ENCODE data around the gene KIF13A. TPM values are rescaled to one million over a fixed set of nuclear protein-coding genes. Genes with fewer than 3 reads are reported as not detected.

KIF13A gene
- total and polyA plus RNA-seq, 2 experiments from 2014 or later = 8.4 to 28.2 TPM

DNA sequence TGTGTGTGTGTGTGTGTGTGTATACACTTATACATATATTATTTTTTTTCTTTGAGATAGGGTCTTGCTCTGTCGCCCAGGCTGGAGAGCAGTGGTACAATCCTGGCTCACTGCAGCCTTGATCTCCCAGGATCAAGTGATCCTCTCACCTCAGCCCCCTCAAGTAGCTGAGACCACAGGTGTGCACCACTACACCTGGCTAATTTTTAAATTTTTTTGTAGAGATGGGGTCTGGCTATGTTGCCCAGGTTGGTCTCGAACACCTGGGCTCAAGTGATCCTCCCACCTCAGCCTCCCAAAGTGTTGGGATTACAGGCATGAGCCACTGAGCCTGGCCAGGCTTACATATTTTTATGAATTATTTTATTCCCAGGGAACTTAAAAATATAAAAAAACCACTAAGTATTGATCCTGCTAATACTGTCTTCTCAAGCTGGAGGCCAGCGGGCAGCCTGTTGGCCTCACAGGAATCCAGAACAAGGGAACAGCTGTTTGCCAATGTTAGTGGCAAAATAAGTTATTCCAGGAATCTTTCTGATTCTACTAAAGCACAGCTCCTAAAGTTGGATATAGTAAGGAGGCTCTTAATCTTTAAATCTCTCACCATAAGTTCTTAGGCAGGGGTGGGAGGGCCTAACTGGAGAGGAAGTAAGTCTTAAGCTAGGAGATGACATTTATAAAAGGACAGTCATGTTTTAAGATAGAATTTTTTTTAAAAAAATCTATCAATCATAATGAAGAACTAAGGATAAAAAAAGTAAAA lies 145.2 kb downstream of the KIF13A start (continued):
- TF ChIP-seq ZNF462 (CRISPR knock-in tag; IDR thresholded peaks at IDR 0.05) (no peak), CTCF (conservative IDR thresholded peaks at IDR 0.05; ENCODE audit: low read depth in 2 of 2) (no peak)

DNA sequence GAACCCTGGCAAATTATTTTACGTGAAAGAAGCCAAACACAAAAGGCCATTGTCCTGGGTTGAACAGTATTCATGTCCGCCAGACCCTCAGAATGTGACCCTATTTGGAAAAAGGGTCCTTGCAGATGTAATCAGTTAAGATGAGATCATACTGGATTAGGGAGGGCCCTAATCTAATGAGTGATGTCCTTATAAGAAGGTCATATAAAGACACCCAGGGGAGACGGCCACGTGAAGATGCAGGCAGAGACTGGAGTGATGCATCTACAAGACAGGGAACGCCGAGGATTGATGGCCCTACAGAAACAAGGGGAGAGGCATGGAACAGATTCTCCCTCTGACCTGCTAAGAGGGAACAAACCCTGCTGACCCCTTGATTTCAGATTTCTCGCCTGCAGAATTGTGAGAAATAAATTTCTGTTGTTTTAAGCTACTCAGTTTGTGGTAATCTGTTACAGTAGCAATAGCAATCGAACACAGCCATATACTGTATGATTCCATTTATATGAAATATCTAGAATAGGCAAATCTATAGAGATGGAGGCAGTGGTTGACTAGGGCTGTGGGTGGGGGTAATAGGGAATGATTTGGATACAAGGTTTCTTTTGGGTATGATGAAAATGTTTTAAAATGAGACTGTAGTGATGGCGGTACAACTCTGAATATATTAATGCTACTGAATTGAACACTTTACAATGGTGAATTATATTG lies 147.8 kb downstream of the KIF13A start:
- TF ChIP-seq CTCF (conservative IDR thresholded peaks at IDR 0.05; ENCODE audit: low read depth in 2 of 2) = no peak
- Mint-ChIP-seq H3K9me3 (no peaks in the 10 kb centered on the region), H3K36me3 (ENCODE audit: low read depth) (peaks cover 14% of the 10 kb centered on the region), H3K27ac (no peak overlapping the region), H3K4me1 (peaks cover 10% of the 10 kb centered on the region), H3K27me3 (ENCODE audit: insufficient read depth, low read depth, poor library complexity) (peaks cover 7% of the 10 kb centered on the region), H3K4me3 (no peak overlapping the region)
- no peaks in the 10 kb centered on the region; the same call in 1 of the 2 replicates for H4K20me1 ChIP-seq (replicated peaks; ENCODE audit: insufficient read depth)
- 0 out of 2 replicates have a peak overlapping the region, but pooled peaks have one; percentile 69 for H3K27ac ChIP-seq (ENCODE audit: low read depth)
- no peak overlapping the region for H3K4me3 ChIP-seq
- no peak overlapping the region for H3K4me2 ChIP-seq
- no peaks in the 10 kb centered on the region for H3K27me3 ChIP-seq (ENCODE audit: insufficient read depth)
- 0 out of 2 replicates have a peak, but pooled peaks cover 7% of the 10 kb centered on the region for H3K36me3 ChIP-seq (ENCODE audit: insufficient read depth)
- peaks cover 14% of the 10 kb centered on the region; the same call in 1 of the 2 replicates for H3K4me1 ChIP-seq (ENCODE audit: insufficient read depth)
- H3K9me2 ChIP-seq (ENCODE audit: insufficient read depth) = no peaks in the 10 kb centered on the region
- DNase-seq (ENCODE audit: low spot score) (no peak), ATAC-seq (no peak)
- no peak overlapping the region for H2AFZ ChIP-seq
- H3K79me2 ChIP-seq (replicated peaks; ENCODE audit: insufficient read depth) = no peaks in the 10 kb centered on the region; the same call in 1 of the 2 replicates
- 0 out of 2 replicates have a peak, but pooled peaks cover 3% of the 10 kb centered on the region for H3F3A ChIP-seq (replicated peaks; ENCODE audit: low read depth)

All from GM23338 (cell line).